Left ventricle myocardium inferior (tissue), 1 donor: ENCODE results near the gene DOCK8. TPM values are rescaled to one million over a fixed set of nuclear protein-coding genes. Genes with fewer than 3 reads are reported as not detected.
"Not testable (repeated sequence)": the region's sequence is repeated elsewhere in the genome, so short reads cannot be mapped to it uniquely, and the experiment has no call there.

Experiments used
- DNase-seq: peaks from one replicate; pipeline ENCODE4 v3.0.0-alpha.2; 2020
- H3K27ac ChIP-seq: fragments of 200-600 bp; replicated peaks from 2 replicates; pipeline ENCODE4 v1.8.0; 2021
- H3K27me3 ChIP-seq: fragments of 200-600 bp; 2 replicates; pipeline ENCODE4 v1.8.0; 2021; ENCODE audit warnings: low read depth
- H3K36me3 ChIP-seq: fragments of 200-600 bp; 2 replicates; pipeline ENCODE4 v1.8.0; 2021
- H3K4me1 ChIP-seq: fragments of 200-600 bp; 2 replicates; pipeline ENCODE4 v1.8.0; 2021
- H3K4me3 ChIP-seq: fragments of 200-600 bp; 2 replicates; pipeline ENCODE4 v1.8.0; 2021; ENCODE audit warnings: mild to moderate bottlenecking, moderate library complexity
- H3K9me3 ChIP-seq: fragments of 200-600 bp; replicated peaks from 2 replicates; pipeline ENCODE4 v1.8.0; 2021
- intact Hi-C: fragments of 100-400 bp; cut with micrococcal nuclease; formaldehyde crosslinking; loops from one replicate; pipeline ENCODE4 v1.11.0; 2022
- total RNA-seq: library from RNA; stranded (reverse); fragmentation: NEBNext Ultra II Directional; extraction: Animal tissue kit (Norgen Biotek cat#: 25700); gene quantifications from one replicate; pipeline ENCODE4 v1.2.1, GENCODE V29; 2021
- TF ChIP-seq, protein P1 (sequence below): fragments of 200-600 bp; IDR thresholded peaks from 2 replicates; pipeline ENCODE4 v1.8.0; 2021; ENCODE audit warnings: antibody characterized with exemption, mild to moderate bottlenecking, borderline replicate concordance
- donor health status: DM: no; HTN: yes; CAD: no; lungs with severe emphysema.

Gene DOCK8
- total RNA-seq, 1 donor from 2014 or later: 3.7 TPM

- DNase-seq: no peak
- no peaks in the 10 kb centered on the region for H3K4me1 ChIP-seq
- TF ChIP-seq, protein P1, sequence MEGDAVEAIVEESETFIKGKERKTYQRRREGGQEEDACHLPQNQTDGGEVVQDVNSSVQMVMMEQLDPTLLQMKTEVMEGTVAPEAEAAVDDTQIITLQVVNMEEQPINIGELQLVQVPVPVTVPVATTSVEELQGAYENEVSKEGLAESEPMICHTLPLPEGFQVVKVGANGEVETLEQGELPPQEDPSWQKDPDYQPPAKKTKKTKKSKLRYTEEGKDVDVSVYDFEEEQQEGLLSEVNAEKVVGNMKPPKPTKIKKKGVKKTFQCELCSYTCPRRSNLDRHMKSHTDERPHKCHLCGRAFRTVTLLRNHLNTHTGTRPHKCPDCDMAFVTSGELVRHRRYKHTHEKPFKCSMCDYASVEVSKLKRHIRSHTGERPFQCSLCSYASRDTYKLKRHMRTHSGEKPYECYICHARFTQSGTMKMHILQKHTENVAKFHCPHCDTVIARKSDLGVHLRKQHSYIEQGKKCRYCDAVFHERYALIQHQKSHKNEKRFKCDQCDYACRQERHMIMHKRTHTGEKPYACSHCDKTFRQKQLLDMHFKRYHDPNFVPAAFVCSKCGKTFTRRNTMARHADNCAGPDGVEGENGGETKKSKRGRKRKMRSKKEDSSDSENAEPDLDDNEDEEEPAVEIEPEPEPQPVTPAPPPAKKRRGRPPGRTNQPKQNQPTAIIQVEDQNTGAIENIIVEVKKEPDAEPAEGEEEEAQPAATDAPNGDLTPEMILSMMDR: no peak
- no peak overlapping the region for H3K4me3 ChIP-seq
- H3K27me3 ChIP-seq: peaks cover 17% of the 10 kb centered on the region
- H3K36me3 ChIP-seq: no peaks in the 10 kb centered on the region
- H3K9me3 ChIP-seq: peaks cover 6% of the 10 kb centered on the region
- no peak overlapping the region for H3K27ac ChIP-seq
- intact Hi-C loops: no loop called here
Observed at GRCh38 chr9:224026-224425, 9.4 kb downstream of the DOCK8 start.

DNA sequence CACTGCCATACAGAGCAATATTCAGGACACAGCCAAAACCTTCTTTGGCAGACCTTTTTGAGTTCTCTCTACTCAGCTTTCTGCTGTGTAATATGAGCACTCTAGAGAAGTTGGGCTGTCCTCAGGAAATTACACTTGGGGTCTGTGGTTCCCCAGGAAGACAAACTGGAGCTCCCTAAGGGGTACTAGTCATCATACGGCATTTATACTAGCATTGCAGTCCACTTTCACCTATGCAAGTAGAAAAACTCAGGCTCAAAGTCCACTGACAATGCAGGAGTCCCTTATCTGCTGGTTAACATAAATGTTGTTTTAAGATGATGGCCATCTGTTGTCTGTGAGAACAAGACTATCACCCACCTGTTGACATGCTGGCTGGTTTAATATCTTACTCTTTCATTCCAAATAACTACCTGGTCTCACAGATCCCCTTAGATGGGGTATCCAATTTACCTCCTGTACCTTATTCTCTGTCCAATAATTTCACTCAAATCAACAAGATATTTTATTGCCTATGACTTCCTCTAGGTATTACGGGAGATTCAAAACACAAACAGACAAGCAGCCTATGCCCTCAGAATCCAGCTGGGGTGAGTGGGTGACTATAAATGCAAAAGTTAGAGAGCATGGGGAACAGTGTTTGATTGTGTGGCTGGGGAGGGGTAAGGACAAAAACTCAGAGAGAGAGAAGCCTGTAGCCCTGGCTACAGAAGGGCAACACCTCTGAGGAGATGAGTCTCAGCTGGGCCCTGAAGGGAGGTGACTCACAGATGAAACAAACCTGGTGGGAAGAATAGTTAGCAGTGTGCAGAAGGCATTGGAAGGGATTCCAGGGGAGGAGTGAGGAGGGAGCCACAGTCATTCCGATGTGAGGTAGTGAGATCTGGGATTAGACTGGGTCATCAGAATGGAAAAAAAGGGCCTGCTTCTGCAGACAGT is 10.2 kb downstream of the DOCK8 start:
- Histone ChIP-seq H3K27me3 (peaks cover 9% of the 10 kb centered on the region), H3K36me3 (no peaks in the 10 kb centered on the region), H3K4me3 (no peak overlapping the region), H3K4me1 (no peaks in the 10 kb centered on the region), H3K27ac (no peak overlapping the region), H3K9me3 (peaks cover 9% of the 10 kb centered on the region)
- intact Hi-C loops: no loop called here
- TF ChIP-seq, protein P1: no peak
- no peak for DNase-seq

- no peak for DNase-seq
- no peak overlapping the region for H3K27ac ChIP-seq
Observed at GRCh38 chr9:227860-228259, 13.2 kb downstream of the DOCK8 start.

GRCh38 chr9:228929-229695 is 14.4 kb downstream of the DOCK8 start:
- Histone ChIP-seq H3K4me3 (no peak overlapping the region), H3K4me1 (no peaks in the 10 kb centered on the region), H3K36me3 (no peaks in the 10 kb centered on the region), H3K27ac (no peak overlapping the region), H3K27me3 (no peaks in the 10 kb centered on the region), H3K9me3 (peaks cover 13% of the 10 kb centered on the region)
- no peak for DNase-seq
- TF ChIP-seq, protein P1: no peak
- intact Hi-C loops: no loop called here

More at GRCh38 chr9:227860-228259, 13.2 kb downstream of the DOCK8 start:
- TF ChIP-seq, protein P1: no peak
- no peaks in the 10 kb centered on the region for H3K36me3 ChIP-seq
- intact Hi-C loops: no loop called here
- no peaks in the 10 kb centered on the region for H3K27me3 ChIP-seq
- peaks cover 9% of the 10 kb centered on the region for H3K9me3 ChIP-seq
- H3K4me3 ChIP-seq: no peak overlapping the region
- H3K4me1 ChIP-seq: no peaks in the 10 kb centered on the region

DNA sequence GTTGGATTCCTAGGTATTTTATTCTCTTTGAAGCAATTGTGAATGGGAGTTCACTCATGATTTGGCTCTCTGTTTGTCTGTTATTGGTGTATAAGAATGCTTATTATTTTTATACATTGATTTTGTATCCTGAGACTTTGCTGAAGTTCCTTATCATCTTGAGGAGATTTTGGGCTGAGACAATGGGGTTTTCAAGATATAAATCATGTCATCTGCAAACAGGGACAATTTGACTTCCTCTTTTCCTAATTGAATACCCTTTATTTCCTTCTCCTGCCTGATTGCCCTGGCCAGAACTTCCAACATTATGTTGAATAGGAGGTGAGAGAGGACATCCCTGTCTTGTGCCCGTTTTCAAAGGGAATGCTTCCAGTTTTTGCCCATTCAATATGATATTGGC is 17.0 kb downstream of the DOCK8 start:
- peaks cover 35% of the 10 kb centered on the region for H3K9me3 ChIP-seq
- H3K4me1 ChIP-seq, H3K27ac ChIP-seq, H3K27me3 ChIP-seq, intact Hi-C loops, DNase-seq, H3K36me3 ChIP-seq, H3K4me3 ChIP-seq: not testable (repeated sequence)

- H3K27me3 ChIP-seq, intact Hi-C loops: not testable (repeated sequence)
Observed at GRCh38 chr9:233708-234107, 19.0 kb downstream of the DOCK8 start.

More at GRCh38 chr9:233708-234107, 19.0 kb downstream of the DOCK8 start:
- not testable (repeated sequence) for H3K27ac ChIP-seq, H3K4me3 ChIP-seq, H3K36me3 ChIP-seq, DNase-seq, H3K4me1 ChIP-seq
- peaks cover 31% of the 10 kb centered on the region for H3K9me3 ChIP-seq
